Prostate gland (tissue), 2 donors: ENCODE results near the gene TMEM94.

Experiments
- POLR2A ChIP-seq: fragments of 450-650 bp; IDR thresholded peaks from one replicate; pipeline ENCODE4 v1.6.1; 2016; ENCODE audit warnings: antibody characterized with exemption, mild to moderate bottlenecking
- POLR2AphosphoS5 ChIP-seq: sonication (generic); formaldehyde crosslinking; IDR thresholded peaks from one replicate; pipeline ENCODE4 v1.6.1; 2017; ENCODE audit warnings: antibody characterized with exemption
- TF ChIP-seq, protein P1 (sequence below), 4 experiments: fragments of 200-600 bp in 2 of 4; fragments of 450-650 bp in 2 of 4; sonication (generic) in 2 of 4; IDR thresholded peaks; 1 replicate in 3 of 4; 2 replicates in 1 of 4; pipeline ENCODE4 v1.5.1; 2016 to 2019; ENCODE audit warnings: antibody characterized with exemption in 4 of 4, mild to moderate bottlenecking in 2 of 4, moderate library complexity in 2 of 4

- TF ChIP-seq, protein P1, sequence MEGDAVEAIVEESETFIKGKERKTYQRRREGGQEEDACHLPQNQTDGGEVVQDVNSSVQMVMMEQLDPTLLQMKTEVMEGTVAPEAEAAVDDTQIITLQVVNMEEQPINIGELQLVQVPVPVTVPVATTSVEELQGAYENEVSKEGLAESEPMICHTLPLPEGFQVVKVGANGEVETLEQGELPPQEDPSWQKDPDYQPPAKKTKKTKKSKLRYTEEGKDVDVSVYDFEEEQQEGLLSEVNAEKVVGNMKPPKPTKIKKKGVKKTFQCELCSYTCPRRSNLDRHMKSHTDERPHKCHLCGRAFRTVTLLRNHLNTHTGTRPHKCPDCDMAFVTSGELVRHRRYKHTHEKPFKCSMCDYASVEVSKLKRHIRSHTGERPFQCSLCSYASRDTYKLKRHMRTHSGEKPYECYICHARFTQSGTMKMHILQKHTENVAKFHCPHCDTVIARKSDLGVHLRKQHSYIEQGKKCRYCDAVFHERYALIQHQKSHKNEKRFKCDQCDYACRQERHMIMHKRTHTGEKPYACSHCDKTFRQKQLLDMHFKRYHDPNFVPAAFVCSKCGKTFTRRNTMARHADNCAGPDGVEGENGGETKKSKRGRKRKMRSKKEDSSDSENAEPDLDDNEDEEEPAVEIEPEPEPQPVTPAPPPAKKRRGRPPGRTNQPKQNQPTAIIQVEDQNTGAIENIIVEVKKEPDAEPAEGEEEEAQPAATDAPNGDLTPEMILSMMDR (IDR thresholded peaks at IDR 0.05), result no peak
- TF ChIP-seq POLR2AphosphoS5 (no peak), POLR2A (no peak)
Measured at GRCh38 chr17:75475144-75475835, 18.9 kb downstream of the TMEM94 start.
